H1 (cell line): ENCODE results near the gene ACTL10. TPM values are rescaled to one million over a fixed set of nuclear protein-coding genes. Genes with fewer than 3 reads are reported as not detected.

Experiments
- CTCF ChIA-PET: fragments of 300-600 bp; sonication (Branson Sonifier 250); formaldehyde crosslinking; loops from one replicate; lab custom pipeline; 2021; ENCODE audit not compliant: partially characterized antibody; lab: Charles Lee
- POLR2A ChIA-PET: fragments of 300-600 bp; sonication (Branson Sonifier 250); formaldehyde crosslinking; loops from one replicate; lab custom pipeline; 2021; ENCODE audit warnings: inconsistent platforms; ENCODE audit not compliant: partially characterized antibody; lab: Charles Lee
- DNase-seq, 2 experiments: peaks; one replicate each; pipeline versions ENCODE4 v3.0.0 to v3.0.0-alpha.2; 2010 to 2022; ENCODE audit warnings: low spot score in 2 of 2, low read depth in 1 of 2, mixed read lengths in 1 of 2
- FAIRE-seq: peaks from 2 replicates; lab custom pipeline; 2011; peaks lifted over from hg19 to GRCh38; lab: Jason Lieb, UNC
- H2AFZ ChIP-seq: 2 replicates; pipeline ENCODE4 v1.8.1; 2012; ENCODE audit warnings: low read length, inconsistent platforms
- H2AK5ac ChIP-seq: 2 replicates; pipeline ENCODE4 v1.6.1; 2013; ENCODE audit warnings: low read depth, low read length
- H2BK120ac ChIP-seq: replicated peaks from 2 replicates; pipeline ENCODE3; 2013; ENCODE audit warnings: low read depth, low read length, inconsistent platforms
- H2BK12ac ChIP-seq: 2 replicates; pipeline ENCODE4 v1.6.1; 2013; ENCODE audit warnings: low read depth, low read length
- H2BK15ac ChIP-seq: 2 replicates; pipeline ENCODE4 v1.6.1; 2013; ENCODE audit warnings: low read length
- H2BK20ac ChIP-seq: 2 replicates; pipeline ENCODE4 v1.6.1; 2013; ENCODE audit warnings: low read length
- H2BK5ac ChIP-seq: 2 replicates; pipeline ENCODE4 v1.6.1; 2013; ENCODE audit warnings: low read depth, low read length
- H3K14ac ChIP-seq: 2 replicates; pipeline ENCODE4 v1.6.1; 2013; ENCODE audit warnings: inconsistent platforms; ENCODE audit not compliant: insufficient read length
- H3K18ac ChIP-seq: 2 replicates; pipeline ENCODE4 v1.6.1; 2013; ENCODE audit warnings: low read length; ENCODE audit errors: extremely low read depth
- H3K23ac ChIP-seq: 2 replicates; pipeline ENCODE4 v1.6.1; 2013; ENCODE audit warnings: inconsistent platforms; ENCODE audit not compliant: insufficient read length
- H3K23me2 ChIP-seq: 2 replicates; pipeline ENCODE4 v1.6.1; 2013; ENCODE audit warnings: low read depth, low read length
- H3K27ac ChIP-seq: 2 replicates; pipeline ENCODE4 v1.6.1; 2011; ENCODE audit warnings: low read depth, low read length, inconsistent platforms
- H3K27me3 ChIP-seq, 4 experiments: replicated peaks in 1 of 4; 1 replicate in 1 of 4; 2 replicates in 3 of 4; pipeline versions ENCODE4 v1.6.1 to v1.8.1; 2011 to 2013; ENCODE audit warnings: low read length in 3 of 4, mild to moderate bottlenecking in 3 of 4, inconsistent platforms in 2 of 4, mixed read lengths in 2 of 4, moderate library complexity in 1 of 4; ENCODE audit not compliant: control insufficient read depth in 3 of 4, insufficient read depth in 3 of 4; ENCODE audit errors: extremely low read depth in 1 of 4
- H3K36me3 ChIP-seq, 4 experiments: 2 replicates each; pipeline versions ENCODE4 v1.6.1 to v1.8.1; 2011 to 2013; ENCODE audit warnings: mild to moderate bottlenecking in 4 of 4, low read length in 3 of 4, moderate library complexity in 2 of 4, control low read depth in 1 of 4, inconsistent platforms in 1 of 4; ENCODE audit not compliant: insufficient read depth in 4 of 4, control insufficient read depth in 2 of 4
- H3K4ac ChIP-seq: replicated peaks from 2 replicates; pipeline ENCODE3; 2013; ENCODE audit warnings: low read length, low read depth, mixed read lengths, inconsistent platforms; ENCODE audit not compliant: insufficient read length
- H3K4me1 ChIP-seq, 4 experiments: replicated peaks in 1 of 4; 1 replicate in 1 of 4; 2 replicates in 3 of 4; pipeline versions ENCODE4 v1.6.1 to v1.8.1; 2011 to 2013; ENCODE audit warnings: low read length in 3 of 4, inconsistent platforms in 2 of 4, mixed read lengths in 1 of 4; ENCODE audit not compliant: insufficient read depth in 4 of 4, control insufficient read depth in 3 of 4
- H3K4me2 ChIP-seq, 2 experiments: 2 replicates each; pipeline versions ENCODE4 v1.6.1 to v1.8.1; 2011 to 2013; ENCODE audit warnings: low read depth in 2 of 2, low read length in 2 of 2, control low read depth in 1 of 2, inconsistent platforms in 1 of 2, mild to moderate bottlenecking in 1 of 2; ENCODE audit not compliant: insufficient read depth in 1 of 2
- H3K4me3 ChIP-seq, 4 experiments: fragments of 200-600, 300-600 bp in 1 of 4; sonication (generic), shearing (Covaris generic), sonication (Bioruptor Twin) in 1 of 4; 2 replicates each; pipeline versions ENCODE4 v1.5.1 to v1.8.1; 2011 to 2016; ENCODE audit warnings: low read length in 4 of 4, low read depth in 3 of 4, control low read depth in 2 of 4, inconsistent platforms in 2 of 4, mild to moderate bottlenecking in 2 of 4, mixed read lengths in 1 of 4, moderate library complexity in 1 of 4; ENCODE audit not compliant: insufficient read depth in 2 of 4; ENCODE audit errors: extremely low read depth in 1 of 4
- H3K56ac ChIP-seq: replicated peaks from 2 replicates; pipeline ENCODE3; 2013; ENCODE audit warnings: low read depth, mild to moderate bottlenecking, mixed read lengths, low read length, inconsistent platforms; ENCODE audit not compliant: insufficient read length
- H3K79me1 ChIP-seq: 2 replicates; pipeline ENCODE4 v1.6.1; 2013; ENCODE audit warnings: low read depth, low read length, control low read depth
- H3K79me2 ChIP-seq, 2 experiments: 2 replicates each; pipeline versions ENCODE4 v1.6.1 to v1.8.1; 2012 to 2013; ENCODE audit warnings: low read length in 2 of 2, mild to moderate bottlenecking in 2 of 2, inconsistent platforms in 1 of 2; ENCODE audit not compliant: insufficient read depth in 2 of 2, control insufficient read depth in 1 of 2
- H3K9ac ChIP-seq, 4 experiments: replicated peaks in 1 of 4; 1 replicate in 1 of 4; 2 replicates in 3 of 4; pipeline versions ENCODE4 v1.6.1 to v1.8.1; 2011 to 2013; ENCODE audit warnings: low read depth in 3 of 4, low read length in 3 of 4, control low read depth in 2 of 4, mild to moderate bottlenecking in 2 of 4, moderate library complexity in 2 of 4, inconsistent platforms in 1 of 4; ENCODE audit errors: extremely low read depth in 1 of 4
- H3K9me3 ChIP-seq, 2 experiments: 2 replicates each; pipeline versions ENCODE4 v1.6.1 to v1.8.1; 2012 to 2013; ENCODE audit warnings: mild to moderate bottlenecking in 2 of 2, moderate library complexity in 2 of 2, control low read depth in 1 of 2, inconsistent platforms in 1 of 2, low read depth in 1 of 2, low read length in 1 of 2, mixed read lengths in 1 of 2; ENCODE audit not compliant: insufficient read depth in 2 of 2
- H4K20me1 ChIP-seq, 2 experiments: replicated peaks in 1 of 2; 2 replicates each; pipeline versions ENCODE3 to v1.8.1; 2011 to 2013; ENCODE audit warnings: inconsistent platforms in 2 of 2, low read length in 2 of 2, mild to moderate bottlenecking in 1 of 2; ENCODE audit not compliant: insufficient read depth in 2 of 2, control insufficient read depth in 1 of 2
- H4K5ac ChIP-seq: 2 replicates; pipeline ENCODE4 v1.6.1; 2013; ENCODE audit warnings: low read length, low read depth, mixed read lengths, inconsistent platforms; ENCODE audit not compliant: insufficient read length
- H4K8ac ChIP-seq: 2 replicates; pipeline ENCODE4 v1.8.0; 2013; ENCODE audit warnings: mild to moderate bottlenecking, moderate library complexity, low read length, inconsistent platforms; ENCODE audit not compliant: insufficient read depth; ENCODE audit errors: extremely low read depth
- H4K91ac ChIP-seq: replicated peaks from 2 replicates; pipeline ENCODE3; 2013; ENCODE audit warnings: low read length, mixed read lengths, inconsistent platforms; ENCODE audit not compliant: insufficient read length
- CBX8 ChIP-seq: fragments of 300-800, 300-1000 bp; sonication (generic); IDR thresholded peaks from 2 replicates; pipeline ENCODE4 v1.7.1; 2016; ENCODE audit warnings: low read depth, low read length, borderline replicate concordance
- CHD2 ChIP-seq: IDR thresholded peaks from 2 replicates; pipeline ENCODE4 v1.6.1; 2012; ENCODE audit warnings: low read length, improper control_type of control experiment
- E2F6 ChIP-seq: IDR thresholded peaks from 2 replicates; pipeline ENCODE4 v1.6.1; 2012; ENCODE audit warnings: inconsistent platforms
- HDAC6 ChIP-seq: IDR thresholded peaks from one replicate; pipeline ENCODE4 v1.7.1; 2012; ENCODE audit warnings: low read depth, mild to moderate bottlenecking, inconsistent platforms, low read length, moderate library complexity
- KDM4A ChIP-seq: IDR thresholded peaks from one replicate; pipeline ENCODE4 v1.7.1; 2012; ENCODE audit warnings: low read depth, mild to moderate bottlenecking, moderate library complexity, low read length, inconsistent platforms; ENCODE audit not compliant: severe bottlenecking
- KDM5A ChIP-seq: fragments of 200-600 bp; IDR thresholded peaks from 2 replicates; pipeline ENCODE4 v1.7.1; 2012; ENCODE audit warnings: mild to moderate bottlenecking, low read length, inconsistent platforms, mixed read lengths
- POLR2A ChIP-seq, 2 experiments: IDR thresholded peaks; 1 replicate in 1 of 2; 2 replicates in 1 of 2; pipeline ENCODE4 v1.6.1; 2011; ENCODE audit warnings: low read depth in 2 of 2, low read length in 2 of 2, mild to moderate bottlenecking in 2 of 2; ENCODE audit errors: control extremely low read depth in 1 of 2
- POU5F1 ChIP-seq: IDR thresholded peaks from 2 replicates; pipeline ENCODE4 v1.6.1; 2011; ENCODE audit warnings: low read depth, mild to moderate bottlenecking, low read length, moderate library complexity
- RBBP5 ChIP-seq: IDR thresholded peaks from 2 replicates; pipeline ENCODE4 v1.7.1; 2012; ENCODE audit warnings: low read depth, mild to moderate bottlenecking, inconsistent platforms, low read length, moderate library complexity, borderline replicate concordance
- RXRA ChIP-seq: IDR thresholded peaks from 2 replicates; pipeline ENCODE4 v1.6.1; 2011; ENCODE audit warnings: low read depth, mild to moderate bottlenecking, low read length, moderate library complexity; ENCODE audit not compliant: insufficient read depth
- SP4 ChIP-seq: IDR thresholded peaks from 2 replicates; pipeline ENCODE4 v1.6.1; 2012; ENCODE audit warnings: low read length, inconsistent platforms
- SUZ12 ChIP-seq: fragments of 200-600 bp; sonication (generic); IDR thresholded peaks from 2 replicates; pipeline ENCODE4 v1.6.1; 2012; ENCODE audit warnings: mild to moderate bottlenecking, inconsistent platforms, low read length, moderate library complexity, mixed read lengths
- TEAD4 ChIP-seq: IDR thresholded peaks from 2 replicates; pipeline ENCODE4 v1.6.1; 2012; ENCODE audit warnings: low read depth, low read length, inconsistent platforms, mixed read lengths
- WGBS, 2 experiments: shearing (Covaris generic) in 1 of 2; methylation state at CpG; one replicate each; pipeline versions ENCODE4 v1.1.6 to v1.1.7; 2013 to 2015; ENCODE audit warnings: low lambda C conversion rate in 2 of 2, mixed read lengths in 2 of 2, inconsistent platforms in 1 of 2, low coverage in 1 of 2, missing lambda C conversion rate in 1 of 2; ENCODE audit not compliant: insufficient replicate concordance in 2 of 2, insufficient coverage in 1 of 2, insufficient read length in 1 of 2; ENCODE audit errors: extremely low coverage in 1 of 2, missing lambda C conversion rate in 1 of 2; 5-methylcytosine and 5-hydroxymethylcytosine counted together
- polyA plus RNA-seq, 7 experiments: library from polyadenylated mRNA; depleted of rRNA in 3 of 7; stranded (reverse) in 5 of 7; unstranded in 2 of 7; fragments of >200 nt in 5 of 7; fragments of 200-250 nt in 2 of 7; gene quantifications; 1 replicate in 5 of 7; 2 replicates in 1 of 7; 4 replicates in 1 of 7; pipeline versions ENCODE4 v1.2.1 to v1.2.3, GENCODE V29; 2011 to 2013; ENCODE audit warnings: missing spikeins in 2 of 7, mixed read lengths in 2 of 7
- total RNA-seq: library from RNA; stranded (reverse); fragmentation: NEBNext Ultra II Directional; extraction: Animal tissue kit (Norgen Biotek cat#: 25700); gene quantifications from 2 replicates; pipeline ENCODE4 v1.2.1, GENCODE V29; 2021
- TF ChIP-seq, protein P1 (sequence below): IDR thresholded peaks from 2 replicates; pipeline ENCODE4 v1.6.1; 2011; ENCODE audit warnings: low read length, improper control_type of control experiment

Gene ACTL10
- total and polyA plus RNA-seq, 2 of the 8 experiments (the other 6 are each of a cell fraction or from before 2014, with no cell fraction given) = 0.26 TPM; not detected in 1

- Histone ChIP-seq H4K5ac (no peak overlapping the region), H3K23me2 (no peaks in the 10 kb centered on the region), H4K91ac (no peak overlapping the region), H2BK5ac (no peak overlapping the region), H3K36me3 (peaks cover 0 to 13% (median 2%) of the 10 kb centered on the region in 4 experiments; a peak in 4 of 8 replicates), H3K79me2 (no peaks in the 10 kb centered on the region), H3K9me3 (no peaks in the 10 kb centered on the region), H3K56ac (no peak overlapping the region), H3K4me2 (no peak overlapping the region), H2AFZ (no peak overlapping the region), H3K4ac (no peak overlapping the region), H2BK15ac (no peak overlapping the region), H3K4me3 (no peak overlapping the region), H2BK120ac (no peak overlapping the region), H3K79me1 (no peaks in the 10 kb centered on the region), H3K9ac (no peak overlapping the region), H2BK20ac (no peak overlapping the region), H2AK5ac (no peak overlapping the region), H3K4me1 (no peaks in the 10 kb centered on the region), H4K8ac (no peak overlapping the region), H2BK12ac (no peak overlapping the region), H3K18ac (no peak overlapping the region), H3K23ac (no peak overlapping the region), H4K20me1 (peaks cover 0 to 2% of the 10 kb centered on the region in 2 experiments), H3K14ac (no peak overlapping the region), H3K27ac (no peak overlapping the region), H3K27me3 (no peaks in the 10 kb centered on the region)
- no peak for FAIRE-seq
- 88% methylated on average over 3 of the region's 3 CpGs; no CpG with 5 or more reads in 1 of the 2 experiments for WGBS, 2 experiments
- POLR2A ChIA-PET = no interaction called here
- CTCF ChIA-PET = no interaction called here
- DNase-seq = no peak
- TF ChIP-seq POLR2A (IDR thresholded peaks at IDR 0.05; ENCODE audit: control extremely low read depth in 1 of 2, low read depth in 2 of 2, low read length in 2 of 2) = no peak
- no peak for TF ChIP-seq SUZ12
- no peak for TF ChIP-seq RBBP5
- TF ChIP-seq, protein P1, sequence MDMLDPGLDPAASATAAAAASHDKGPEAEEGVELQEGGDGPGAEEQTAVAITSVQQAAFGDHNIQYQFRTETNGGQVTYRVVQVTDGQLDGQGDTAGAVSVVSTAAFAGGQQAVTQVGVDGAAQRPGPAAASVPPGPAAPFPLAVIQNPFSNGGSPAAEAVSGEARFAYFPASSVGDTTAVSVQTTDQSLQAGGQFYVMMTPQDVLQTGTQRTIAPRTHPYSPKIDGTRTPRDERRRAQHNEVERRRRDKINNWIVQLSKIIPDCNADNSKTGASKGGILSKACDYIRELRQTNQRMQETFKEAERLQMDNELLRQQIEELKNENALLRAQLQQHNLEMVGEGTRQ = no peak
- no peak for TF ChIP-seq KDM5A
- no peak for TF ChIP-seq HDAC6
- no peak for TF ChIP-seq SP4
- TF ChIP-seq E2F6 = no peak
- no peak for TF ChIP-seq RXRA
- TF ChIP-seq POU5F1 = no peak
- no peak for TF ChIP-seq TEAD4
- TF ChIP-seq CHD2 = no peak
- no peak for TF ChIP-seq CBX8
- TF ChIP-seq KDM4A = no peak
Measured at GRCh38 chr20:33624399-33624798, 42.3 kb upstream of the ACTL10 start.
